ENCODE results near the gene LLPH.

LLPH gene

DNA sequence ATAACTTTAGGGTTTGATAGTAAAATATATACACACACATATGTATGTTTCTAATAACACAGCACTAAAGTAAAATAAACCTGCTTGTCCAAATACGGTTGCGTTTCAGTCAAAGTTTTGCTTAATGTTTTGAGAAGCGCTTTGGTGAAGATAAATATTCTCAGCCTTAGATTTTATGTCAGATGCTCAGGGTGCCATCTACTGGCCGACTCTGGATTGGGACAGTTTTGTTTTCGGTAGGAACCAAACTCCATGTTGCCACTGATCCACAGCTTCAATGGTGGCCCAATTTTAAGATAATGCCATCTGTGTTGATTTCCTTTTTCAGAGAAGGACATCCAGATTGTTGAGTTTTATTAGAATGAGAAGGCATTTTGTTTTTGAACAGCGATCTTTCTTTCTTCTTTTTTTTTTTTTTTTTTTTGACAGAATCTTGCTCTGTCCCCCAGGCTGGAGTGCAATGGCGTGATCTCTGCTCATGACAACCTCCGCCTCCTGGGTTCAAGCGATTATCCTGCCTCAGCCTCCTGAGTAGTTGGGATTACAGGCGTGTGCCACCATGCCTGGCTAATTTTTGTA is 43.1 kb downstream of the LLPH start:
- peak; percentile 32 to 52 for DNase-seq

DNA sequence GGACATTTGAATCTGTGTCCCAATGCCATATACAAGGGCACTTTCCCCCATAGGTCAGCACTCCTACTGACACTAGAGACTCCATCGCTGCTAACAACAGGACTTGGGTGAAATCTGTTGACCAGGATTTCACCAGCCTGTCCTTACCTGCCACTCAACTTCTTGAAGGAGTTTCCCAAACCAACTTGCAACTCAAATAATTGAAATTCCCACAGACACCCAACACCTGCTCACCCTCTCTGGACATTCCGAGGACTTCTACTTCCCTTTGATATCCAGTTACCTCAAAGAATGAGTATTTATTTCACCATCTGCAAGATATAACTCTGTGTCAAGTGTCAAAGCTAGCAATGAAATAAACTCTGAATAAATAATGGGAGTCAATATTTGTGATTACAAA is 44.6 kb downstream of the LLPH start:
- no peak for DNase-seq

DNA sequence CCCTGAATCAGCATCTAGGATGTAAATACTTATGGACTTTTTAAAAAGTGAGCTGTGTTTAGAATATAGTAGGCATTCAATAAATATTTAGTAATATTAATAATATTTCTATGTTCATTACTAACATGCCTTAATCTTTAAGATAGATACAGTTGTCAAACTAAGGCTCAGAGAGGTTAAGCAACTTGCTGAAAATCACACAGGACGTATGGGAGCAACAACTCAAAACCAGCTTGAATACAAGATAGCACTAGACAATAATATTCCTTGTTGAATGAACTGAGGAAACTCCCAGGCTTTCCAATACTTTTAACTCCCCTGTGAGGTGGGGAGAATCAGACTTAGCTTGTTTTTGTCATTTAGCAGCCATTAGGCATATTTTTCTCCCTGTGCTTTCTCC is 45.3 kb downstream of the LLPH start:
- no peak for DNase-seq

DNA sequence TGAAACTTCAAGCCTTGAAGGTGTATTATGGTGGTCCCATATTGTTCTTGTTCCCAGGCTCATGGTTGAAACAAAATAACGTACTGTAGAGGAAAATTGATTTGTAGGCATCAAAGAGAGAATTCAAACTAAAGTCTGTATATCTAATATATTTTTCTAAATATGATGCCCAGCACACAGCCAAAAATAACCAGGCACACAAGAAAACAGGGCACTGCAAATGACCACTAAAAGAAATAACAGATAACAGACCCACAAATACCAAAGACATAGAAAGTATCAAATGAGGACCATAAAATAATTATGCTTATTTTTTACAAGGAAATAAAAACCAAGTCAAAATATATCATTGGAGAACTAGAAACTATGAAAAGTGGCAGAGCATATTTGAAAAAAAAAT is 46.8 kb downstream of the LLPH start:
- no peak for DNase-seq

DNA sequence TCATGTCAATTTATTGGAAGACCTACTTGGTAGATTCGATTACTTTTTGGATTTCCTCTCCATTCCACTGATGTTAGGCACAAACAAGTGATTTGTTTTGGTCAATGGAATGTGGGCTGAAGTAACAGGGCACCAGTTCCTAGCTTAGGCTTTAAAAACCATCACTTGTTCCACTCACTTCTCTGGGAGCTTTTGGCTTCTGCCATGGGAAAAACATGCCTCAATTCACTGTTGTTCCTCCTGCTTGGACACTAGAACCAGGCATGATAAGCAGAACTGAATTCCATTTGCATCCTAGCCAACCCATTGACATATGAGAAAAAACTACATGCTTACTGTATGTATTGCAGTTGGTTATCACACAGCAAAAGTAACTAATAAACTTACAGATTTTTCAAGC is 47.8 kb downstream of the LLPH start:
- no peak for DNase-seq

DNA sequence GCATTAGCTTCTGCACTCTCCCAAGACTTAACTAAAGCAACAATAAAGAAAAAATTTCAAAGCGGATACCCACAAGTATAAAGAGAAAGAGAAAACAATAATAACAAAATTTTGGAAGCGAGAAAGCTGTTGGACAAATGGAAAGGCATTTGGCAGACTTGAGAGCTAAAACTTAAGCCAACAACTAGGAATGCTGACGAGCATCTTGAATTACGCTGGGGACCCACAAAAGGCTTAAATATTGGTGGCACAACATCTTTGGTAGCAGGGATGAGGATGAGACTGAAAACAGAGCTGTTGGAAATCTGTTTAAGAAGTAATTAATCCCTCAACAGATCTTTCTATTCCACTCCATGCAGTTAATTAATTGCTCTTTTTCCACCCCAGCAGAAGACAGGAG is 49.8 kb downstream of the LLPH start:
- DNase-seq, result no peak

DNA sequence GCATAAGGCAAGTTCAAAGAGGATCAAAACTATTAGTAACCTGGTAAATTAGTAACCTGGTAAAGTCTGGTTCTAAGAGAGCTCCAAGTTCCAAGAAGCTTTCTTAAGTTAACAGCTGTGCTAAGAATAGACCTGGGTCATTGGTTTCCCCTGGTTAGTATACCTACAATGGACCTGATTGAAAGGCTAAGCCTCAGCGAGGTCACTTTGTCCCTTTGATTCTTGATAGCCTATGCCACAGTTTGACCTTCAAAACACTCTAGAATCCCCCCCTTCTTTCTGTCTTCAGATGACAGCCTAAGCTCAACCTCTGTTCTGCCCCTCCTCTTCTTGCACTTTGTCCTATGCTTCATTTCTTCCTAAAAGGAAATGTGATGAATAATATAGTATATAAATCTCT is 53.0 kb downstream of the LLPH start:
- DNase-seq, result no peak

DNA sequence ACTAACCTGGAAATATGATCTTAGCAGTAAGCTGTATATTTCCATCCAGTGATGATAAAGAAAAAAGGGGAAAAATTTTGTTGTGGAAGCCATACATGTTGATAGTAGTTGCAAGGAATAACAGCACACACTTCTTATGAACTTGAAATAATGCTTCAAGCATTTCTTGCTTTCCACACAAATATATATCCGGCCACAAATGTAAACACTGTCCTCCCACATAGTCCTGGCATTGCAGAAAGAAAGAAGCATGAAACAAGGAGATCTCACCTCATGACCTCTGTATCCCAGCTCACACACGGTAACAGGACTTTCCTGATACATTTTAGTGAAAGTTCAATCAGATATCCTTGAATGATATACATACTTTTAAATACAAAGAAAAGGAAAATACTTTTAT is 56.0 kb downstream of the LLPH start:
- DNase-seq, result no peak

DNA sequence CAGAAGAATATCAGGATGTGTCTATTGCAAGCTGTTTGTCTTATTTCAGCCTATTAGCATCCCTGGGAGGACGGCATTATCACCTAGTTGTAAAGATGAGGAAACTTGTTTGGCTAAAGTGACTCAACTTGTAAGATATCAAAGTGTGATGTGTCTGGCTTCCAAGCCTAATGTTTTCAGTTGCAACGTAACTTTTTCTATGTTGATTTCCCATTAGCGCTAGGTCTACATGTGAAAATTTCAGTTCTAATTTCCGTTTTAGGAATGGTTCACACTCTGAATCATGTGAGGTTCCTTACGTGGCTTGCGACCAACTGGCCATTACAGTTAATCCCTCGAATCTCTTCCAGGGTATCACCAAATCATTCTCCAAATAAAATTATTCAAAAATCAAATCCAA is 58.0 kb downstream of the LLPH start:
- no peak for DNase-seq

DNA sequence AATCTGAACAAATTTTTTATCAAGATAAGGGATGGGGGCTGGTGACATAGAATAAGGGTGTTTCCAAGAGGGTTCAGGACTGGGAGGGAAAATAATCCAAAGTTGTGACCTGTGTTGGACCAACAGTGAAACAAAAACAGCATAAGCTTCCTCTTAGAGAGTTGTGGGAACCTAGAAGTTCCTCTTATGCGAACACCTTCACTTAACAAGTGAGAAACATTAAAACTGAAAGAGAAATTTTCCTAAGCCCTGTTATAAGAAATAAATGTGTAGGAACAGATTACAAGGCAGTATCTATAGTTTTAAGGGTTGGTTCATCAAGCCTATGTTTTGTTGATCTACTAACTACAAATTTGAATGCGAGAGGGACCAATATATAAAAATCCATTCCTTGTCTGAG is 58.4 kb downstream of the LLPH start:
- no peak for DNase-seq

DNA sequence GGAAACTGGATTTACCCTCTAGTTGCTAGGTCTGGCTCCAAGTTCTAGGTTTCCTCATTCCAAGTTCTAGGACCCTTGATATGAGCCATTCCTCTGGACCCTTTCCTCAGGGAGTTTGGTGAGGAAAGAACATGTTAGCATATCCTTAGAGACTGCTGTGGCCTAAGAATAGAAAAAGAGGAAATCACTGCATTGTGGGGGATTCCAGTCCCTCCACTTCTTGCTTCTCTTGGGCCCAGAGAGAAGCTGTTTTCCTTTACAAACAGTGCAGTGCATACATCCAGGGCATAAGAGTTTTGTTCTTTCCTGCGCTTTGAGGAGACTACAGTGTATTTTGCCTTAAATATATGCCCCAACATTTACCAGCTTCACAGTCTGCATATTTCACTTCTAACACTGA is 59.0 kb downstream of the LLPH start:
- no peak for DNase-seq

DNA sequence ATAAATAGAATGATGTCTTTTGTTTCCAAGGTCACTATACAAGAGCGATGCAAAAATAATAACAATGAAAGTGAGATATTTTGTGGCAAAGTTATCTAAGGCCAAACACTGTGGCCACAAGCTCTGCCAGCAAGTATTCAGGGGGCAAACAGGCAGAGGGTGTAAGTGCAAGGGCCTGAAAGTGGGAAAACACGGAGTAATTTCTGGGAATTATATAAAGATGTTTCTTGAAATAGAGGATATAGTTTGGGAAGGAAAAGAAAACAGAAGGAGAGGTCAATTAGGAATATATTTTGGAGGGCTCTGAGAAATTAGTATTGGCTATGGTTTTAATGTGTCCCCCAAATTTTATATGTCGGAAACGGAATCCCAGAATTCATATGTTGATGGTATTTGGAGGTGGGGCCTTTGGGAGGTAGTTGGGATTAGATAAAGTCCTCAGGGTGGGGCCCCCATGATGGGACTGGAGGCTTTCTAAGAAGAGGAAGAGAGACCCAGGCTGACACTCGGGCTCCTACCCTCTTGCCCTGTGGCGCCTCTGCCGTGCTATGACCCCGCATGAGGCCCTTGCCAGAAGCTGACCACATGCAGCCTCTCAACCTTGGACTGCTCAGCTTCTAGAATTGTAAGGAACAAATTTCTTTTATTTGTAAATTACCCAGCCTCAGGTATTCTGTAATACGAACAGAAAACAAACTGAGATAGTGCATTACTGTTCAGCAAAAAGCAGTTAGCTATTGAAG is 60.0 kb downstream of the LLPH start:
- DNase-seq, result no peak

DNA sequence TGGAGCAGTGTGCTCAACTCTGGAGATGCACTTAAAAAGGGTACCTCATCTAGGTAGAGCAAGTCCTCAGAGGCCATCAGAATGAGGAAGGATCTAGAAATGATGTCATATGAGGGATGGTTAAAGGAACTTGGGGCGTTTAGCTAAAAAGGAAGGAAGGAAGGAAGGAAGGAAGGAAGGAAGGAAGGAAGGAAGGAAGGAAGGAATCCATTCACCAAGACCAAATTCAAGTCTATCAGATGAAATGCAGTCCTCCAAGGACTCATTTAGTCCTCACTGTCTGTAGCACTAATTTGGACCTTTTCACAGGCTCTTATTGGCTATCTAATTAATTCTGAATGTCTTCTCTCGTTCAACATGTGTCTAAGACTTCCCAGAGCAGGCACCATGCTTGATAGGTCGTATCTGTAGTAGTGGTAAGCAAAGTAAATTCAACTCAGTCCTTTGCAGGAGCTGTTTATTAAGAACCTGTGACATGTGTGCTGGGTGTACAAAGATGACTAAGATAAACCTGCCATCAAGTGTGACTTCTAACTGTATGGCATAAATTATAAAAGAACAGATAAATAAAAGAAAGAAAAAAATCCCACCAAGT is 63.5 kb downstream of the LLPH start:
- no peak for DNase-seq
